C4-2B (cell line): Measurements from ENCODE around the gene PACSIN1.

ENCODE experiments used
- CTCF ChIP-seq: fragments of 450-650 bp; conservative IDR thresholded peaks from 2 replicates; pipeline ENCODE4 v1.5.1; 2017; ENCODE audit warnings: mild to moderate bottlenecking
- ZFX ChIP-seq: fragments of 450-650 bp; IDR thresholded peaks from 2 replicates; pipeline ENCODE4 v1.6.1; 2017

- TF ChIP-seq CTCF, result no peak
- no peak for TF ChIP-seq ZFX
Measured at GRCh38 chr6:34455831-34456230, 10.0 kb upstream of the PACSIN1 start.
